Pulmonary artery endothelial cell (primary cell): Measurements from ENCODE around the gene C7orf25. TPM values are rescaled to one million over a fixed set of nuclear protein-coding genes. Genes with fewer than 3 reads are reported as not detected.

Experiments
- DNase-seq: peaks from one replicate; pipeline ENCODE4 v3.0.0-alpha.2; 2011; ENCODE audit warnings: low read depth, low spot score
- total RNA-seq: library from RNA; depleted of rRNA; stranded (reverse); fragments of >200 nt; gene quantifications from 2 replicates; pipeline ENCODE4 v1.2.3, GENCODE V29; 2014

C7orf25 gene
- total RNA-seq, 1 donor from 2014 or later: 3.4 TPM

DNA sequence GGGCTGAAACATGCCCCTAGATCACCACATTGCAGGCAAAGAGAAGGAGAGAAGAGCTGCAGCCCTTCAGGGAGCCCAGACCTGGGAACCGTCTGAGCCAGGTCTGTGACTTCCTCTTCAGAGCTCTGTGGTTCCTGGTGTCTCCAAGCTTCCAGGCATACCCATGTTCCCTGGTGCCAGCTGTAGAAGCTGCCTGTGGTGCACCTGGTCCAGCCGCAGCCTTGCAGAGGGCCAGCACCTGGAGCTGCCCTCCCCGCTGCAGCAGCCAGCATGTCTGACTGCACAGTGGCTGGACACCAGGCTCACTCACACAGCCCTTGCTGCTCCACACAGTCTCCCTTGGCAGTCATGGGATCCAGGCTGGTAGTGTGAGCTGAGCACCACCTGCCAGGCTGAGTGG lies 33.6 kb downstream of the C7orf25 start:
- DNase-seq: no peak

DNA sequence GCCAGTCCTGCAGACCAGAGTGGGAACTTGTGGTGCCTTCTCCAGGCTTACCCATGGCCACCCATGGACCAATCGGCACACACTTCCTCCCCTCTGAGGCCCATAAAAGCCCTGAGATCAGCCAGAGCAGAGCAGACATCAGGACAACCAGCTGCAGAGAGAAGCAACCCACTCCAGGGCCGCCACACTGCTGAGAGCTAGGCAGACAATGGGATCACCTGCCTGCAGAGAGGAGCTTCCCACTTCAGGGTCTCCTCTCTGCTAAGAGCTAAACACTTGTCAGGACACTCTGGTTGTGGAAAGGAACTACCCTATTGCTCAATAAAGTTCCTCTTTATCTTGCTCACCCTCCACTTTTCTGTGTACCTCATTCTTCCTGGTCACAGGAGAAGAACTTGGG lies 34.0 kb downstream of the C7orf25 start:
- no peak for DNase-seq

DNA sequence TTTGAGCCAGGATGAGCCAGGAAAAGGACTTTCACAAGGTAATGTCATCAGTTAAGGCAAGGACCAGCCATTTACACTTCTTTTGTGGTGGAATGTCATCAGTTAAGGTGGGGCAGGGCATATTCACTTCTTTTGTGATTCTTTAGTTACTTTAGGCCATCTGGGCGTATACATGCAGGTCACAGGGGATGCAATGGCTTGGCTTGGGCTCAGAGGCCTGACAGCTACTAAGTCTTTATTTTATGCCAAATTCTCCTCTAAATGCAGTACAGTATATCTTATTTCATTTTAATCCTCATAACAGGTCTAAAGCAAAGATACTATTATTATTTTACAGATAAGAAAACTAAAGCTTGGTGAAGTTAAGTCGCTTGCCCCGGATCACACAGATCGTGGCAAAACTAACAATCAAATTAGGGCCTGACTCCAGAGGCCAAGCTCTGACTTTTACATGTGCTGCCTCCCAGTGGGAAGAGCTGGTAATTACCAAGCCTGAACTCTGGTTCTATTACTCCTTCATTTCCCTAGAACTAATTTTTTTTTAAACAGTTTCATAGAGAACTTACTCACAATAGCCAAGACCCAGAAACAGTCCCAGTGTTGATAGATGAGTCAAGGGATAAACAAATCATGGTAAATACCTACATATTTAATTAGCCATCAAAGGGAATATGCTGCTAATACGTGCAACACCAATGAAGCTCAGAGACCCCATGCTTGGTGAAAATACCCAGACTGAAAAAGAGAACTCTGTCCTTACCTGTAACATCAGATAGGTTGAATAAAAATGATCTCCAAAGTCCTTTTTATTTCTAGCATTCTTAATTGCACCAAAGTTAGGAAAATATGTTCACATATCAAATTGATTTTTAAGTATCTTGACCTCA lies 35.4 kb downstream of the C7orf25 start:
- DNase-seq: no peak

DNA sequence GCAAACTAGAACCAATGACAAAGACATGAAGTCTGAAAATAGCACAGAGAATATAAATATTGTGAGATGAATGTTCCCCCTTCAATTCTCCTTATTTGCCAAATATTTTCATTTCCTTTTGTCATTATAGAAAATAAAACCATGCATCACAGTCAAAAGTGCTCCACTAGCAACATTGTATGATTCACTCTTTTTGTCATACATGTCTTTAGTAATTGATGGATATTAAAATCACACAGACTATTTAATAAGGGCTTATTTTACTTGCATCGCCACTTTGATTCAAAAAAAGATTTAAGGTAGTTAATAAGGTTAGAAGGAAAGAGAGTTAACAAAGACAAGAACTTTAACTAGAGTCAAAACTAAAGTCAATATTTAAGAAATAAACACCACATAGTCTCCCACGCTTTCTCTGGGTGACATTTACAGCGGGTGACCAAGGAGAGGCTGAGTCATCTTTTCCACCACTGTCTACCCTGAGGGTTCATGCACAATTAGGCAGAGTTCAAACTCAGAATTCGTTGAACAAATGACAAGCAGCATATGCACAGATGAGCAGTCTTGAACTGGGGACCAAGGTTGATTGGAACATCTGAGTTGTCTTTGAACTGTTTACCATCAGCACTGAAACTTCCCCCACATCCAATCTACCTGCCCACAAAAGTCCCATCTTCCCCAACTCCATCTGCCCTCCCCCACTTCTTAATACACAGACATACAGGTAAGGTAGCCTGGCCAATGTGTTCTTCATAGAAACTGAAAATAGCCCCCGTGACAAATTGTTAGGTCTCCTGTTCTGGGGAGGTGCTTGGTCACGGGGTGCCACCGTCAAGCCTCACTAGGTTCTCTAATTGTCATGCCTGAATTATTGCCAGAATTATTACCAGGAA lies 42.5 kb downstream of the C7orf25 start:
- DNase-seq: no peak

DNA sequence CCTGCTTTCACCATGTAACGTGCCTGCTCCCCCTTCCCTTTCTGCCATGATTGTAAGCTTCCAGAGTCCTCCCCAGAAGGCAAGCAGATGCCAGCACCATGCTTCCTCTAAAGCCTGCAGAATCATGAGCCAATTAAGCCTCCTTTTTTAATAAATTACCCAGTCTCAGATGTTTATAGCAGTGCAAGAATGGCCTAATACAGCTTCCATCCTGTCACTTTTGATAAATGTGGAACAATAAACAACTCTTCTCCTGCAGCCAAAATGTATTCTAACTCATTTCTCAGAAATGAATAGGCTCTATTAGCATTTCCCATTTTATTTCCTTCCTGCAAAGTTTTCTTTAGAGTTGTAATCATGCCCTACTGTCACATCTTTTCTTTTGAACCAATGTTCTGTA lies 43.4 kb downstream of the C7orf25 start:
- DNase-seq: no peak

Other genes with a start within 250 kb of the C7orf25 start
- 101 and 121 TPM in 2 replicates for gene PSMA2, start 20.1 kb upstream of the C7orf25 start, total RNA-seq
- 79.3 and 89.5 TPM in 2 replicates for gene MRPL32, start 20.3 kb upstream of the C7orf25 start, total RNA-seq
- not detected in 2 replicates for gene HECW1, start 200.6 kb upstream of the C7orf25 start, total RNA-seq